Loucy (cell line): ENCODE results near the gene STXBP1.

Experiments used
- EZH2phosphoT487 ChIP-seq: fragments of 200-600 bp; IDR thresholded peaks from 2 replicates; pipeline ENCODE4 v1.6.1; 2018; ENCODE audit warnings: antibody characterized with exemption, mild to moderate bottlenecking, moderate library complexity, borderline replicate concordance
- TF ChIP-seq, protein P1 (sequence below): fragments of 200-600 bp; sonication (generic); conservative IDR thresholded peaks from 2 replicates; pipeline ENCODE4 v1.5.1; 2014; ENCODE audit warnings: mild to moderate bottlenecking, antibody characterized with exemption, low read length

DNA sequence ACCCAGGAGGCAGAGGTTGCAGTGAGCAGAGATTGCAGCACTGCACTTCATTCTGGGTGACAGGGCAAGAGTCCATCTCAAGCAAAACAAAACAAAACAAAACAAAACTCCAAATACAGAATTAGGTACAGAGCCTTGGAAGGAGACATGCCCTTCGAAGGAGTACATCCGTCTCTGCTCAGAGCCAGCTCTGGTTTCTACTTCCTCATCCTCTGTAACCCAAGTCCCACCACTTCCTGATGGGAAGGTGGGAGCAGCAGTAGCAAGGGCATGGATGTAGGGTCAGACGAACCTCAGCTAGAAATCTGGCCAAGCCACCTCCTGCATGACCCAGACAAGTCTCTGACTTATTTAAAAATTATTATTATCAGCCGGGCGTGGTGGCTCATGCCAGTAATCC lies 16.5 kb upstream of the STXBP1 start:
- TF ChIP-seq, protein P1, sequence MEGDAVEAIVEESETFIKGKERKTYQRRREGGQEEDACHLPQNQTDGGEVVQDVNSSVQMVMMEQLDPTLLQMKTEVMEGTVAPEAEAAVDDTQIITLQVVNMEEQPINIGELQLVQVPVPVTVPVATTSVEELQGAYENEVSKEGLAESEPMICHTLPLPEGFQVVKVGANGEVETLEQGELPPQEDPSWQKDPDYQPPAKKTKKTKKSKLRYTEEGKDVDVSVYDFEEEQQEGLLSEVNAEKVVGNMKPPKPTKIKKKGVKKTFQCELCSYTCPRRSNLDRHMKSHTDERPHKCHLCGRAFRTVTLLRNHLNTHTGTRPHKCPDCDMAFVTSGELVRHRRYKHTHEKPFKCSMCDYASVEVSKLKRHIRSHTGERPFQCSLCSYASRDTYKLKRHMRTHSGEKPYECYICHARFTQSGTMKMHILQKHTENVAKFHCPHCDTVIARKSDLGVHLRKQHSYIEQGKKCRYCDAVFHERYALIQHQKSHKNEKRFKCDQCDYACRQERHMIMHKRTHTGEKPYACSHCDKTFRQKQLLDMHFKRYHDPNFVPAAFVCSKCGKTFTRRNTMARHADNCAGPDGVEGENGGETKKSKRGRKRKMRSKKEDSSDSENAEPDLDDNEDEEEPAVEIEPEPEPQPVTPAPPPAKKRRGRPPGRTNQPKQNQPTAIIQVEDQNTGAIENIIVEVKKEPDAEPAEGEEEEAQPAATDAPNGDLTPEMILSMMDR = no peak
- no peak for TF ChIP-seq EZH2phosphoT487
